WTC11 (cell line): ENCODE measurements around the gene SLC18A2. TPM values are rescaled to one million over a fixed set of nuclear protein-coding genes. Genes with fewer than 3 reads are reported as not detected.

Experiments
- ATAC-seq: fragments of 200-7000 bp; cut with Tn5 transposase; 2 replicates; pipeline ENCODE4 v1.10.0; 2021; ENCODE audit warnings: mild to moderate bottlenecking, moderate library complexity
- CTCF ChIA-PET: fragments of 300-600 bp; sonication (Branson Sonifier 250); formaldehyde crosslinking; loops from one replicate; lab custom pipeline; 2021; ENCODE audit warnings: antibody characterized with exemption; lab: Charles Lee
- POLR2A ChIA-PET: fragments of 350-600 bp; sonication (Branson Sonifier 250); formaldehyde crosslinking; loops from one replicate; lab custom pipeline; 2021; ENCODE audit warnings: antibody characterized with exemption; lab: Charles Lee
- DNase-seq: peaks from one replicate; pipeline ENCODE4 v3.0.0; 2021; ENCODE audit warnings: low spot score
- H3K27ac Mint-ChIP-seq: 2 replicates; pipeline ENCODE4 v1.8.0; 2021; ENCODE audit warnings: mixed read lengths
- H3K27me3 Mint-ChIP-seq: 2 replicates; pipeline ENCODE4 v1.8.0; 2021; ENCODE audit warnings: low read depth, mild to moderate bottlenecking, moderate library complexity, mixed read lengths
- H3K36me3 Mint-ChIP-seq: 2 replicates; pipeline ENCODE4 v1.8.0; 2021; ENCODE audit warnings: mixed read lengths
- H3K4me1 Mint-ChIP-seq: 2 replicates; pipeline ENCODE4 v1.8.0; 2022; ENCODE audit warnings: mixed read lengths
- H3K4me3 Mint-ChIP-seq: 2 replicates; pipeline ENCODE4 v1.8.0; 2021; ENCODE audit warnings: mild to moderate bottlenecking, moderate library complexity, mixed read lengths
- H3K9me3 Mint-ChIP-seq: 2 replicates; pipeline ENCODE4 v1.8.0; 2021; ENCODE audit warnings: mixed read lengths
- ATF3 ChIP-seq: sonication (generic); formaldehyde crosslinking; conservative IDR thresholded peaks from 2 replicates; pipeline ENCODE4 v1.8.1; 2022; ENCODE audit warnings: mild to moderate bottlenecking, missing genetic modification reagents
- CREB1 ChIP-seq: sonication (generic); formaldehyde crosslinking; IDR thresholded peaks from 2 replicates; pipeline ENCODE4 v1.8.0; 2023; ENCODE audit warnings: mild to moderate bottlenecking, missing genetic modification reagents
- E2F1 ChIP-seq: sonication (generic); formaldehyde crosslinking; IDR thresholded peaks from 2 replicates; pipeline ENCODE4 v1.8.0; 2022; ENCODE audit warnings: mild to moderate bottlenecking, missing genetic modification reagents
- ELF4 ChIP-seq: sonication (generic); formaldehyde crosslinking; IDR thresholded peaks from 2 replicates; pipeline ENCODE4 v1.8.1; 2022; ENCODE audit warnings: low read depth, mild to moderate bottlenecking, moderate library complexity, missing genetic modification reagents
- ETV6 ChIP-seq: sonication (generic); formaldehyde crosslinking; IDR thresholded peaks from 2 replicates; pipeline ENCODE4 v1.8.1; 2022; ENCODE audit warnings: mild to moderate bottlenecking, missing genetic modification reagents
- FOXP1 ChIP-seq: sonication (generic); formaldehyde crosslinking; IDR thresholded peaks from 2 replicates; pipeline ENCODE4 v1.8.0; 2022; ENCODE audit warnings: missing genetic modification reagents, mild to moderate bottlenecking, moderate library complexity, borderline replicate concordance
- GTF2I ChIP-seq: fragments of 250-450 bp; sonication (Bioruptor Pico); conservative IDR thresholded peaks from 2 replicates; pipeline ENCODE4 v1.4.0; 2021; ENCODE audit warnings: mild to moderate bottlenecking
- KAT7 ChIP-seq: sonication (generic); formaldehyde crosslinking; IDR thresholded peaks from 2 replicates; pipeline ENCODE4 v1.8.1; 2023; ENCODE audit warnings: missing genetic modification reagents, mild to moderate bottlenecking, borderline replicate concordance
- MAX ChIP-seq: sonication (generic); formaldehyde crosslinking; IDR thresholded peaks from 2 replicates; pipeline ENCODE4 v1.8.0; 2022; ENCODE audit warnings: mild to moderate bottlenecking, missing genetic modification reagents
- NFE2L1 ChIP-seq: sonication (generic); formaldehyde crosslinking; IDR thresholded peaks from 2 replicates; pipeline ENCODE4 v1.8.1; 2023; ENCODE audit warnings: missing genetic modification reagents
- NR1H2 ChIP-seq: sonication (generic); formaldehyde crosslinking; IDR thresholded peaks from 2 replicates; pipeline ENCODE4 v1.9.0; 2021; ENCODE audit warnings: mild to moderate bottlenecking, moderate library complexity, missing genetic modification reagents
- PRDM15 ChIP-seq: sonication (generic); formaldehyde crosslinking; IDR thresholded peaks from 2 replicates; pipeline ENCODE4 v1.8.0; 2022; ENCODE audit warnings: missing genetic modification reagents
- RORB ChIP-seq: fragments of 250-450 bp; sonication (Bioruptor Pico); IDR thresholded peaks from 2 replicates; pipeline ENCODE4 v1.9.0; 2021; ENCODE audit warnings: mild to moderate bottlenecking
- SMAD4 ChIP-seq: sonication (generic); formaldehyde crosslinking; IDR thresholded peaks from 2 replicates; pipeline ENCODE4 v1.8.0; 2022; ENCODE audit warnings: mild to moderate bottlenecking, missing genetic modification reagents
- SP1 ChIP-seq: sonication (generic); formaldehyde crosslinking; conservative IDR thresholded peaks from 2 replicates; pipeline ENCODE4 v1.8.1; 2022; ENCODE audit warnings: missing genetic modification reagents
- TCF7 ChIP-seq: sonication (generic); formaldehyde crosslinking; IDR thresholded peaks from 2 replicates; pipeline ENCODE4 v1.8.0; 2022; ENCODE audit warnings: mild to moderate bottlenecking, low read depth, missing genetic modification reagents, moderate library complexity
- TEAD1 ChIP-seq: sonication (generic); formaldehyde crosslinking; IDR thresholded peaks from 2 replicates; pipeline ENCODE4 v1.8.0; 2022; ENCODE audit warnings: mild to moderate bottlenecking, missing genetic modification reagents
- USF1 ChIP-seq: sonication (generic); formaldehyde crosslinking; IDR thresholded peaks from 2 replicates; pipeline ENCODE4 v1.8.0; 2022; ENCODE audit warnings: mild to moderate bottlenecking, missing genetic modification reagents
- ZNF219 ChIP-seq: sonication (generic); formaldehyde crosslinking; IDR thresholded peaks from 2 replicates; pipeline ENCODE4 v1.8.0; 2023; ENCODE audit warnings: missing genetic modification reagents, mild to moderate bottlenecking, borderline replicate concordance
- ZNF317 ChIP-seq: sonication (generic); formaldehyde crosslinking; IDR thresholded peaks from 2 replicates; pipeline ENCODE4 v1.8.1; 2023; ENCODE audit warnings: low read depth, mild to moderate bottlenecking, moderate library complexity, missing genetic modification reagents, borderline replicate concordance
- ZNF532 ChIP-seq: fragments of 250-450 bp; sonication (Bioruptor Pico); IDR thresholded peaks from 2 replicates; pipeline ENCODE4 v1.9.0; 2021; ENCODE audit warnings: mild to moderate bottlenecking, borderline replicate concordance
- total RNA-seq: library from RNA; stranded (reverse); gene quantifications from 3 replicates; pipeline ENCODE4 v1.2.3, GENCODE V29; 2021

The SLC18A2 gene
- total RNA-seq, 1 experiment from 2014 or later: 5.9 TPM

- POLR2A ChIA-PET: no interaction called here
Measured at GRCh38 chr10:117222552-117222951, 18.4 kb upstream of the SLC18A2 start.

GRCh38 chr10:117222976-117223692 is 17.8 kb upstream of the SLC18A2 start:
- TF ChIP-seq ELF4 (no peak), ZNF219 (CRISPR knock-in tag) (no peak), KAT7 (CRISPR knock-in tag) (no peak), ETV6 (CRISPR knock-in tag) (no peak), ZNF317 (CRISPR knock-in tag) (no peak), ATF3 (no peak), NR1H2 (CRISPR knock-in tag) (no peak), MAX (no peak), ZNF532 (no peak)
- DNase-seq (no peak), ATAC-seq (no peak)
- ChIA-PET CTCF (interaction anchor here (1.0 to 1.9 kb wide), 3 partner anchors 19 to 97 kb away, joined by 4 to 6 read pairs (median 5); no protein-coding TSS in a partner anchor), POLR2A (no interaction called here)
- Mint-ChIP-seq H3K4me1 (peaks cover 22% of the 10 kb centered on the region), H3K36me3 (no peaks in the 10 kb centered on the region), H3K4me3 (no peak overlapping the region), H3K9me3 (no peaks in the 10 kb centered on the region), H3K27ac (no peak overlapping the region), H3K27me3 (peaks cover 13% of the 10 kb centered on the region)

More at GRCh38 chr10:117222552-117222951, 18.4 kb upstream of the SLC18A2 start:
- H3K9me3 Mint-ChIP-seq: no peaks in the 10 kb centered on the region
- H3K4me3 Mint-ChIP-seq: no peak overlapping the region
- H3K36me3 Mint-ChIP-seq: no peaks in the 10 kb centered on the region
- CTCF ChIA-PET: interaction anchor here (1.9 kb wide), 1 partner anchor 98 kb away, joined by 6 read pairs; no protein-coding TSS in a partner anchor
- no peak for TF ChIP-seq FOXP1
- TF ChIP-seq, all 79 proteins: peak for 0
- Mint-ChIP-seq H3K4me1 (peaks cover 21% of the 10 kb centered on the region), H3K27ac (no peak overlapping the region), H3K27me3 (peaks cover 19% of the 10 kb centered on the region)
- DNase-seq (no peak), ATAC-seq (no peak)

GRCh38 chr10:117223693-117224430 is 17.1 kb upstream of the SLC18A2 start:
- Mint-ChIP-seq H3K4me3 (no peak overlapping the region), H3K9me3 (no peaks in the 10 kb centered on the region), H3K27ac (no peak overlapping the region)
- no peak for ATAC-seq
- CTCF ChIA-PET: interaction anchor here (1.0 to 1.9 kb wide), 3 partner anchors 18 to 96 kb away, joined by 4 to 6 read pairs (median 5); no protein-coding TSS in a partner anchor
- TF ChIP-seq E2F1 (CRISPR knock-in tag): no peak
- TF ChIP-seq TCF7 (CRISPR knock-in tag): no peak
- no peak for TF ChIP-seq USF1
- no peak for TF ChIP-seq NFE2L1 (CRISPR knock-in tag)
- no peak for TF ChIP-seq SP1 (CRISPR knock-in tag)
- TF ChIP-seq RORB (CRISPR knock-in tag): no peak
- TF ChIP-seq GTF2I (CRISPR knock-in tag): no peak
- TF ChIP-seq SMAD4: no peak
- no peak for TF ChIP-seq ELF4
- TF ChIP-seq TEAD1: no peak
- TF ChIP-seq CREB1 (CRISPR knock-in tag): no peak
- TF ChIP-seq PRDM15 (CRISPR knock-in tag): no peak
- TF ChIP-seq, all 79 proteins: peak for 0
- no peak for DNase-seq
- no peaks in the 10 kb centered on the region for H3K36me3 Mint-ChIP-seq
- POLR2A ChIA-PET: no interaction called here
- peaks cover 7% of the 10 kb centered on the region for H3K27me3 Mint-ChIP-seq
- peaks cover 22% of the 10 kb centered on the region for H3K4me1 Mint-ChIP-seq
